VCaP (cell line): ENCODE results near the gene CTRB1.

ENCODE experiments used
- H3K27ac ChIP-seq: fragments of 450-650 bp; 2 replicates; pipeline ENCODE4 v1.5.1; 2017
- TF ChIP-seq, protein P1 (sequence below): fragments of 450-650 bp; conservative IDR thresholded peaks from 2 replicates; pipeline ENCODE4 v1.5.1; 2017; ENCODE audit warnings: mild to moderate bottlenecking, moderate library complexity

Gene CTRB1

GRCh38 chr16:75249441-75249840, 30.7 kb downstream of the CTRB1 start:
- H3K27ac ChIP-seq: peak overlapping the region; percentile 87; the same call in 1 of the 2 replicates
- TF ChIP-seq, protein P1, sequence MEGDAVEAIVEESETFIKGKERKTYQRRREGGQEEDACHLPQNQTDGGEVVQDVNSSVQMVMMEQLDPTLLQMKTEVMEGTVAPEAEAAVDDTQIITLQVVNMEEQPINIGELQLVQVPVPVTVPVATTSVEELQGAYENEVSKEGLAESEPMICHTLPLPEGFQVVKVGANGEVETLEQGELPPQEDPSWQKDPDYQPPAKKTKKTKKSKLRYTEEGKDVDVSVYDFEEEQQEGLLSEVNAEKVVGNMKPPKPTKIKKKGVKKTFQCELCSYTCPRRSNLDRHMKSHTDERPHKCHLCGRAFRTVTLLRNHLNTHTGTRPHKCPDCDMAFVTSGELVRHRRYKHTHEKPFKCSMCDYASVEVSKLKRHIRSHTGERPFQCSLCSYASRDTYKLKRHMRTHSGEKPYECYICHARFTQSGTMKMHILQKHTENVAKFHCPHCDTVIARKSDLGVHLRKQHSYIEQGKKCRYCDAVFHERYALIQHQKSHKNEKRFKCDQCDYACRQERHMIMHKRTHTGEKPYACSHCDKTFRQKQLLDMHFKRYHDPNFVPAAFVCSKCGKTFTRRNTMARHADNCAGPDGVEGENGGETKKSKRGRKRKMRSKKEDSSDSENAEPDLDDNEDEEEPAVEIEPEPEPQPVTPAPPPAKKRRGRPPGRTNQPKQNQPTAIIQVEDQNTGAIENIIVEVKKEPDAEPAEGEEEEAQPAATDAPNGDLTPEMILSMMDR: no peak

- TF ChIP-seq, protein P1: no peak
- peak overlapping the region; percentile 87 for H3K27ac ChIP-seq
Observed at GRCh38 chr16:75250089-75250808, 31.5 kb downstream of the CTRB1 start.

- H3K27ac ChIP-seq: peak overlapping the region; percentile 87
- TF ChIP-seq, protein P1: no peak
Observed at GRCh38 chr16:75250809-75251279, 32.1 kb downstream of the CTRB1 start.

- H3K27ac ChIP-seq: peak within 1 kb of the TSS; percentile 87
- TF ChIP-seq, protein P1: no peak
Observed at GRCh38 chr16:75251280-75252048, 32.7 kb downstream of the CTRB1 start, which contains the start of gene BCAR1. TSS of gene BCAR1 (minus strand) at chr16:75251624. CDS start at chr16:75251482, 142 bp downstream.

DNA sequence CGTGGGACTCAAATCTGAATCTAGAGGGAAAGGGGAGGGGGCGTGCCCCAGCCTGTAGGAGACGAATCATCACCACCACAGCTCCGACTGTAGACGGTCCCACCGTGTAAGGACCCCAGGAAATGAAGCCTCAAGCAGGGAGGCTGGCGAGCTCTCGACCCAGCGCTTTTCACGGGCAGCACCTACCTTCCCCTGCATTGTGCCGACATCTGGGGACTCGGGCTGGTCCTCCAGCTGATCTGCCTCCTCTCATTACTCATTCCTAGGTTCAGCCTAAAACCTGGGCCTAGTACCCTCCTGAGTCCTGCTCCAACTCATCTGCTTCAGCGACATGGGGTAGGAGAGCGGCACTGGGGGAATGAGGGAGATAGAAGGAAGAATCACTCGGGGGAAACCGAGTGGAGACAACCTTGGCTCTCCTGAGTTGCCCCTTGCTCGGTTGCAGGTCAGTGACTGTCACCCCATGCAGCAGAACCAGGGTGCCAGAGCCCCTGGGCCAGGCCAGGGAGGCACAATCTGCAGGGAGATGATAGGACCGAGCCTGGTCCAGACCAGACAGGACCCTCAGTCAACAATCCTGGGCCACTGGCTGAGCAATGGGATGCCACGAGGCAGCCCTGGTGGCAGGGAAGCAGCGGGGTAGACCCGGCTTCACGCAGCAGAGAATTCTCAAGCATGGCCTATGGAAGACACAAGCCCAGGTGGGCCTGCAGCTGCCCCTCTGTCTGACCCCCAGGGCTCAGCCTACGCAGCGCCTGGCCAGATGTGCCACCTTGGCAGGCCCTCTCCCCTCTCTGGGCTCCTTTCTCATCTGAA, 33.5 kb downstream of the CTRB1 start:
- H3K27ac ChIP-seq: peak overlapping the region; percentile 87
- TF ChIP-seq, protein P1: no peak

GRCh38 chr16:75252946-75253911, 34.4 kb downstream of the CTRB1 start:
- H3K27ac ChIP-seq: peak overlapping the region; percentile 87
- TF ChIP-seq, protein P1: no peak
